GM18508 (cell line): Measurements from ENCODE around the gene GSG1L.
"Not testable (repeated sequence)": the region's sequence is repeated elsewhere in the genome, so short reads cannot be mapped to it uniquely, and the experiment has no call there.

Source experiments
- ATAC-seq: cut with Tn5 transposase; IDR thresholded peaks from one replicate; pipeline ENCODE4 v1.9.1; 2021; ENCODE audit warnings: moderate number of reproducible peaks; ENCODE audit not compliant: insufficient read depth, unreplicated experiment

The GSG1L gene

DNA sequence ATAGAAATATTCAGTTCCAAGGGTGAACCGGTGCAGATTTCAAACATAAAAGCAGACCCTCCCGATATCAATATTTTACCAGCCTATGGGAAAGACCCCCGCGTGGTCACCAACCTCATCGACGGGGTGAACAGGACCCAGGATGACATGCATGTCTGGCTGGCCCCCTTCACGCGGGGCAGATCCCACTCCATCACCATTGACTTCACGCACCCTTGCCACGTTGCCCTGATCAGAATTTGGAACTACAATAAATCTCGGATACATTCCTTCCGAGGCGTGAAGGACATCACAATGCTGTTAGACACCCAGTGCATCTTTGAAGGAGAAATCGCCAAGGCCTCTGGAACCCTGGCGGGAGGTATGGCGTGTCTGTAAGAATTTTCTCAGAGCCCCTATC lies 313.6 kb downstream of the GSG1L start:
- no peak for ATAC-seq

- no peak for ATAC-seq
Measured at GRCh38 chr16:27749547-27749875, 314.0 kb downstream of the GSG1L start.

- no peak for ATAC-seq
Measured at GRCh38 chr16:27748868-27749546, 314.5 kb downstream of the GSG1L start.

GRCh38 chr16:27747946-27748345 lies 315.6 kb downstream of the GSG1L start:
- ATAC-seq: no peak

- ATAC-seq: no peak
Measured at GRCh38 chr16:27746076-27746855, 317.2 kb downstream of the GSG1L start.

DNA sequence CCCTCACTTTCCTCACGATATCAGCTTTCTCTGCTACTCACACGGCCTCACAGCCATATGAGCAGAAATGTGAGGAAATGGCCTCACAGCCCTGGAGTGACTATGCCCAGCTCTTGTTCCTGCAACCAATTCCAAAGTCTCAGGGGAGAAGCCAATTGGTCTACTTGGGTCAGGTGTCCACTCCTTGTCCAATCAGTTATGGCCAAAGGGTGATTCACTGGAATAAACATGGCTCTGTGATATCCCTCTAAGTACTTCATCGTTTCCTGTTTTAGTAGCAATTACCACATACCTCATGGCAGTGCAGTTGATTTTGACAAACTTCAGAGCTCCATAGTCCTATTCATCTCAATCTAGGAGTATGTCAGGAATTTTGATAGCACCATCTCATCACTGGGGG lies 318.2 kb downstream of the GSG1L start:
- no peak for ATAC-seq

GRCh38 chr16:27743963-27744362 lies 319.6 kb downstream of the GSG1L start:
- no peak for ATAC-seq

DNA sequence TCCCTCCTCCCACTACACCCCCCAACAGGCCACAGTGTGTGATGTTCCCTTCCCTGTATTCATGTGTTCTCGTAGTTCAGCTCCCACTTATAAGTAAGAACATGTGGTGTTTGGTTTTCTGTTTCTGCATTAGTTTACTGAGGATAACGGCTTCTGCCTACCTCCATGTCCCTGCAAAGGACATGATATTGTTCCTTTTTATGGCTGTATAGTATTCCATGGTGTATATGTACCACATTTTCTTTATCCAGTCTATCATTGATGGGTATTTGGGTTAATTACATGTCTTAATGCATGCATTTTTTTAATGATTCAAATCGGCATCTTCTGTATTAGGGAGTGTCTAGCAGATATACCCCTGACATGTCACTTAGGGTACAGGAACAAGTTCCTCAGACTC lies 320.5 kb downstream of the GSG1L start:
- not testable (repeated sequence) for ATAC-seq

- no peak for ATAC-seq
Measured at GRCh38 chr16:27742333-27742732, 321.2 kb downstream of the GSG1L start.

- no peak for ATAC-seq
Measured at GRCh38 chr16:27740496-27741201, 322.9 kb downstream of the GSG1L start.

- no peak for ATAC-seq
Measured at GRCh38 chr16:27739606-27740357, 323.7 kb downstream of the GSG1L start.

GRCh38 chr16:27738596-27738995 lies 324.9 kb downstream of the GSG1L start:
- no peak for ATAC-seq
